Measurements from ENCODE around the gene TUBGCP2.

DNA sequence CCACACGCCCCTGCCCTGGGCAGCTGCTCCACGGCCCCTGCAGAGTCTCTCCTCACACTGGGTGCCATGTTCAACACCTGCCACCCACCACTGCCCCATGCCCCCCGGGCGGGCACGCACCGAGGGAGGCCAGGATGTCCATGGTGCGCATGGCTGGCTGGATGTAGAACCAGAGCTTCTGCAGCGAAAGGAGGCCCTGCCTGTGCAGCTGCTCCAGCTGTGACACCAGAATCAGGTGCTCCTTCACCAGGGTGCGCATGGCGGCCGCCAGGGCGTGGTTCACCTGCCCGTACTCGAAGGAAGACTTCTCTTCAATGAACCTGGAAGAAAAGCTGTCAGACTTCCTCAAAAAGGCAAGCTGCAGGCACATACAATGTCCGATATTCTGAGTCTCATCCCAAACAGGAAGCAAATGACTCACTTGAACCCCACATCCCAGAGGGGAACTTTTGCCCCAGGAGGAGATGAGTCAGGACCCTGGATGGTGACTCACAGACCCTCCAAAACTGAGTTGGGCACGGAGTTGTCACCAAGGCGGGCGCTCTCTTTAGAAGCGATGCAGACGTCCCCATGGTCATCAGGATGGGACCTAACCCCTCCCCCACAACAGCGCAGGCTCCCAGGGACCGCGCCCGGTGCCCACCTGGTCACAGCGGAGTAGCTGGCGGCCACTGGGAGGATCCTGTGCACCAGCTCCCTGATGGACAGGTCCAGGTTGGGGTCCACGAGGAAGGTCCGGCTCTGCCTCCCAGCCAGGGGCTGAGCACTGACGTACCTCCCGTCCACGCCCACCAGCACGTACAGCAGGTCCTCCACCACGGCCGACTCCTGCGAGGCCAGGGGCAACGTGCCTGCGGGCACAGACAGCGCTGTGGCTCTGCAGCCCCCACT is 15.5 kb downstream of the TUBGCP2 start:
- no peak for TF ChIP-seq CTCF (IDR thresholded peaks at IDR 0.05)
- TF ChIP-seq POLR2A (IDR thresholded peaks at IDR 0.05) = no peak

All from heart left ventricle (tissue), 13 donors.